Measurements from ENCODE around the gene MORN1.

- TF ChIP-seq, protein P1, sequence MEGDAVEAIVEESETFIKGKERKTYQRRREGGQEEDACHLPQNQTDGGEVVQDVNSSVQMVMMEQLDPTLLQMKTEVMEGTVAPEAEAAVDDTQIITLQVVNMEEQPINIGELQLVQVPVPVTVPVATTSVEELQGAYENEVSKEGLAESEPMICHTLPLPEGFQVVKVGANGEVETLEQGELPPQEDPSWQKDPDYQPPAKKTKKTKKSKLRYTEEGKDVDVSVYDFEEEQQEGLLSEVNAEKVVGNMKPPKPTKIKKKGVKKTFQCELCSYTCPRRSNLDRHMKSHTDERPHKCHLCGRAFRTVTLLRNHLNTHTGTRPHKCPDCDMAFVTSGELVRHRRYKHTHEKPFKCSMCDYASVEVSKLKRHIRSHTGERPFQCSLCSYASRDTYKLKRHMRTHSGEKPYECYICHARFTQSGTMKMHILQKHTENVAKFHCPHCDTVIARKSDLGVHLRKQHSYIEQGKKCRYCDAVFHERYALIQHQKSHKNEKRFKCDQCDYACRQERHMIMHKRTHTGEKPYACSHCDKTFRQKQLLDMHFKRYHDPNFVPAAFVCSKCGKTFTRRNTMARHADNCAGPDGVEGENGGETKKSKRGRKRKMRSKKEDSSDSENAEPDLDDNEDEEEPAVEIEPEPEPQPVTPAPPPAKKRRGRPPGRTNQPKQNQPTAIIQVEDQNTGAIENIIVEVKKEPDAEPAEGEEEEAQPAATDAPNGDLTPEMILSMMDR (IDR thresholded peaks at IDR 0.05; ENCODE audit: poor library complexity, severe bottlenecking), result no peak
- TF ChIP-seq SMC3 (conservative IDR thresholded peaks at IDR 0.05; ENCODE audit: poor library complexity), result no peak
- TF ChIP-seq EZH2 (IDR thresholded peaks at IDR 0.05; ENCODE audit: borderline replicate concordance, insufficient read depth, low read length, poor library complexity, severe bottlenecking), result no peak
- TF ChIP-seq REST (IDR thresholded peaks at IDR 0.05; ENCODE audit: borderline replicate concordance), result no peak
These were observed 38.3 kb downstream of the MORN1 start for GRCh38 chr1:2352897-2353550.

Data from neural cell (in vitro differentiated cells).